HTR-8/SVneo (cell line): ENCODE measurements around the gene SCFD2.

Source experiments
- DNase-seq: peaks from one replicate; pipeline ENCODE4 v3.0.0; 2011; ENCODE audit warnings: low spot score, mixed read lengths; ENCODE audit not compliant: insufficient read length
- FAIRE-seq: peaks from 2 replicates; lab custom pipeline; 2011; peaks lifted over from hg19 to GRCh38; lab: Jason Lieb, UNC

The SCFD2 gene

GRCh38 chr4:52977252-52977651 lies 388.6 kb downstream of the SCFD2 start:
- no peak for DNase-seq
- FAIRE-seq: no peak

GRCh38 chr4:52976523-52977230 lies 389.2 kb downstream of the SCFD2 start:
- FAIRE-seq (no peak), DNase-seq (no peak)

- FAIRE-seq (no peak), DNase-seq (no peak)
These were observed 397.2 kb downstream of the SCFD2 start for GRCh38 chr4:52968691-52969090.

GRCh38 chr4:52968241-52968640 lies 397.6 kb downstream of the SCFD2 start:
- no peak for FAIRE-seq
- DNase-seq: no peak

- FAIRE-seq: no peak
These were observed 399.1 kb downstream of the SCFD2 start for GRCh38 chr4:52966781-52967180.

GRCh38 chr4:52966172-52966571 lies 399.7 kb downstream of the SCFD2 start:
- DNase-seq (no peak), FAIRE-seq (no peak)

More at GRCh38 chr4:52966781-52967180, 399.1 kb downstream of the SCFD2 start:
- no peak for DNase-seq

- DNase-seq (no peak), FAIRE-seq (no peak)
These were observed 401.2 kb downstream of the SCFD2 start for GRCh38 chr4:52964561-52965101.

GRCh38 chr4:52964011-52964410 lies 401.9 kb downstream of the SCFD2 start:
- no peak for DNase-seq
- FAIRE-seq: no peak

GRCh38 chr4:52962721-52963120 lies 403.1 kb downstream of the SCFD2 start:
- DNase-seq (no peak), FAIRE-seq (no peak)

- FAIRE-seq: no peak
- no peak for DNase-seq
These were observed 404.0 kb downstream of the SCFD2 start for GRCh38 chr4:52961666-52962412.

- FAIRE-seq (no peak), DNase-seq (no peak)
These were observed 406.3 kb downstream of the SCFD2 start for GRCh38 chr4:52959541-52959940.

- no peak for FAIRE-seq
These were observed 407.8 kb downstream of the SCFD2 start for GRCh38 chr4:52957835-52958631.

GRCh38 chr4:52957220-52957686 lies 408.6 kb downstream of the SCFD2 start:
- no peak for DNase-seq
- FAIRE-seq: no peak

More at GRCh38 chr4:52957835-52958631, 407.8 kb downstream of the SCFD2 start:
- DNase-seq: no peak

- FAIRE-seq (no peak), DNase-seq (no peak)
These were observed 409.2 kb downstream of the SCFD2 start for GRCh38 chr4:52956691-52957090.

- DNase-seq: no peak
These were observed 411.2 kb downstream of the SCFD2 start for GRCh38 chr4:52954560-52955170.

GRCh38 chr4:52952540-52952939 lies 413.3 kb downstream of the SCFD2 start:
- DNase-seq (no peak), FAIRE-seq (no peak)

More at GRCh38 chr4:52954560-52955170, 411.2 kb downstream of the SCFD2 start:
- FAIRE-seq: no peak

GRCh38 chr4:52951016-52951415 lies 414.8 kb downstream of the SCFD2 start:
- no peak for FAIRE-seq

GRCh38 chr4:52950226-52950625 lies 415.6 kb downstream of the SCFD2 start:
- DNase-seq (no peak), FAIRE-seq (no peak)

More at GRCh38 chr4:52951016-52951415, 414.8 kb downstream of the SCFD2 start:
- no peak for DNase-seq

GRCh38 chr4:52949336-52949735 lies 416.5 kb downstream of the SCFD2 start:
- FAIRE-seq (no peak), DNase-seq (no peak)

- DNase-seq (no peak), FAIRE-seq (no peak)
These were observed 417.8 kb downstream of the SCFD2 start for GRCh38 chr4:52948057-52948423.
